Smooth muscle cell (in vitro differentiated cells): ENCODE measurements around the gene KLHL3. TPM values are rescaled to one million over a fixed set of nuclear protein-coding genes. Genes with fewer than 3 reads are reported as not detected.

ENCODE experiments used
- DNase-seq: peaks from one replicate; lab custom pipeline; 2025; ENCODE audit not compliant: unreplicated experiment; lab: John Stamatoyannopoulos, UW
- H2AFZ ChIP-seq: fragments of 200-600 bp; sonication (generic); 2 replicates; pipeline ENCODE4 v1.6.0; 2016; ENCODE audit warnings: antibody characterized with exemption, low read depth, mild to moderate bottlenecking
- H3F3A ChIP-seq: fragments of 200-600 bp; sonication (generic); 2 replicates; pipeline ENCODE4 v1.6.0; 2017; ENCODE audit warnings: antibody characterized with exemption, low read depth
- H3K27ac ChIP-seq: fragments of 200-600 bp; sonication (generic); 2 replicates; pipeline ENCODE4 v1.5.1; 2016; ENCODE audit warnings: low read depth, mild to moderate bottlenecking
- H3K27me3 ChIP-seq: fragments of 200-600 bp; sonication (generic); 2 replicates; pipeline ENCODE4 v1.6.1; 2016; ENCODE audit warnings: low read depth, mild to moderate bottlenecking
- H3K36me3 ChIP-seq: fragments of 200-600 bp; sonication (generic); 2 replicates; pipeline ENCODE4 v1.5.1; 2016; ENCODE audit warnings: low read depth
- H3K4me1 ChIP-seq: fragments of 200-600 bp; sonication (generic); 2 replicates; pipeline ENCODE4 v1.5.1; 2016; ENCODE audit warnings: low read depth
- H3K4me2 ChIP-seq: fragments of 200-600 bp; sonication (generic); 2 replicates; pipeline ENCODE4 v1.6.0; 2016; ENCODE audit warnings: mild to moderate bottlenecking
- H3K4me3 ChIP-seq: fragments of 200-600 bp; sonication (generic); 2 replicates; pipeline ENCODE4 v1.5.1; 2016; ENCODE audit warnings: mild to moderate bottlenecking
- H3K79me2 ChIP-seq: fragments of 200-600 bp; sonication (generic); 2 replicates; pipeline ENCODE4 v1.6.0; 2016; ENCODE audit warnings: low read depth, mild to moderate bottlenecking
- H3K9ac ChIP-seq: fragments of 200-600 bp; sonication (generic); 2 replicates; pipeline ENCODE4 v1.6.0; 2016; ENCODE audit warnings: low read depth
- H3K9me3 ChIP-seq: fragments of 200-600 bp; sonication (generic); replicated peaks from 2 replicates; pipeline ENCODE4 v1.5.1; 2016; ENCODE audit warnings: low read depth
- H4K20me1 ChIP-seq: fragments of 200-600 bp; sonication (generic); 2 replicates; pipeline ENCODE4 v1.6.0; 2016; ENCODE audit warnings: low read depth
- WGBS: methylation state at CpG from one replicate; pipeline ENCODE4 v1.1.7; 2016; ENCODE audit warnings: low lambda C conversion rate; 5-methylcytosine and 5-hydroxymethylcytosine counted together
- polyA plus RNA-seq: library from polyadenylated mRNA; unstranded; fragments of >200 nt; fragmentation: Nextera tagmentation; extraction: Ambion mirVana; gene quantifications from 2 replicates; pipeline ENCODE4 v1.2.1, GENCODE V29; 2016
- total RNA-seq: library from RNA; depleted of rRNA; stranded (reverse); fragments of >200 nt; gene quantifications from 2 replicates; pipeline ENCODE4 v1.2.3, GENCODE V29; 2014
- TF ChIP-seq, protein P1 (sequence below): fragments of 200-600 bp; sonication (generic); IDR thresholded peaks from 2 replicates; pipeline ENCODE4 v1.5.1; 2017; ENCODE audit warnings: borderline replicate concordance, mild to moderate bottlenecking, antibody characterized with exemption; ENCODE audit not compliant: insufficient read depth, poor library complexity, severe bottlenecking

The KLHL3 gene
- total and polyA plus RNA-seq, 2 experiments from 2014 or later: 3.6 to 9.1 TPM

DNA sequence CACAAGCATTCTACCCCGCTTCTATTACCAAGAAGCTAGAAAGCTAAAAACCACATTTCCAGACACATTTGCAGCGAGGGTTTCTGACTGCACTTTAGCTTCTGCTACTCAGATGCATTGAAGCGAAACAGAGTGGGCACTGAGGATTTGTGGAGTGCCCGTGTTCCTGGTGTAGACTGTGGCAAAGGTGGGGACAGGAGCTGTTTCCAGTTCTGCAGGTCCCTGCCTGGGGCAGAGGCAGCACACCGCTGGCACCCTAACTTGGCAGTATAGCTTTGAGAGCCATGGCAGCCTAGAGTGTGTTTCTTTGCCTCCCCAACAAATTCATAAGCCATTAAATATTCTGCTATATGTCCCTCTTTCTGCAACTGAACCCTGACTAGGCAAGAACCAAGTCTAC lies 128.1 kb downstream of the KLHL3 start:
- TF ChIP-seq, protein P1, sequence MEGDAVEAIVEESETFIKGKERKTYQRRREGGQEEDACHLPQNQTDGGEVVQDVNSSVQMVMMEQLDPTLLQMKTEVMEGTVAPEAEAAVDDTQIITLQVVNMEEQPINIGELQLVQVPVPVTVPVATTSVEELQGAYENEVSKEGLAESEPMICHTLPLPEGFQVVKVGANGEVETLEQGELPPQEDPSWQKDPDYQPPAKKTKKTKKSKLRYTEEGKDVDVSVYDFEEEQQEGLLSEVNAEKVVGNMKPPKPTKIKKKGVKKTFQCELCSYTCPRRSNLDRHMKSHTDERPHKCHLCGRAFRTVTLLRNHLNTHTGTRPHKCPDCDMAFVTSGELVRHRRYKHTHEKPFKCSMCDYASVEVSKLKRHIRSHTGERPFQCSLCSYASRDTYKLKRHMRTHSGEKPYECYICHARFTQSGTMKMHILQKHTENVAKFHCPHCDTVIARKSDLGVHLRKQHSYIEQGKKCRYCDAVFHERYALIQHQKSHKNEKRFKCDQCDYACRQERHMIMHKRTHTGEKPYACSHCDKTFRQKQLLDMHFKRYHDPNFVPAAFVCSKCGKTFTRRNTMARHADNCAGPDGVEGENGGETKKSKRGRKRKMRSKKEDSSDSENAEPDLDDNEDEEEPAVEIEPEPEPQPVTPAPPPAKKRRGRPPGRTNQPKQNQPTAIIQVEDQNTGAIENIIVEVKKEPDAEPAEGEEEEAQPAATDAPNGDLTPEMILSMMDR: no peak
- Histone ChIP-seq H3F3A (no peaks in the 10 kb centered on the region), H3K4me1 (no peaks in the 10 kb centered on the region), H4K20me1 (no peaks in the 10 kb centered on the region), H3K36me3 (no peaks in the 10 kb centered on the region), H3K27ac (no peak overlapping the region), H3K27me3 (peaks cover 45% of the 10 kb centered on the region), H3K4me2 (no peak overlapping the region), H3K4me3 (no peak overlapping the region), H3K9ac (no peak overlapping the region), H3K9me3 (no peaks in the 10 kb centered on the region), H2AFZ (no peak overlapping the region), H3K79me2 (no peaks in the 10 kb centered on the region)
- DNase-seq: no peak
- WGBS: 75% methylated on average over 5 of the region's 5 CpGs

DNA sequence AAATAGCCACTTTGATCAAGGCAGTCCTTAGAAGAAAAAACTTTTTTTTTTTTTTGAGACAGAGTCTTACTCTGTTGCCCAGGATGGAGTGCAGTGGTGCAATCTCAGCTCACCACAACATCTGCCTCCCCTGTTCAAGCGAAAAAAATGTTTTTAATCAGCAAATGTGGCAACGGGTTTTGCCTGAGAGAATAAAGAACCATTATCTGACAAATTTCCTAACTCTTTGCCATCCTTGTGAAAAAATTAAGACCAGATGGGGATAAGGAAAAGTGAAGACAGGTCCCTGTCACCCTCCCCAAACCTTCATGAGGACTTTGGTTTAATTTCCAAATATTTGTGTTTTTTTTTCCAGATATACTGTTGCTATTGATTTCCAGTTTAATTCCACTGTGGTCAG lies 129.5 kb downstream of the KLHL3 start:
- DNase-seq: no peak
- WGBS: 79% methylated on average over 2 of the region's 2 CpGs
- no peak overlapping the region for H2AFZ ChIP-seq
- peaks cover 50% of the 10 kb centered on the region for H3K27me3 ChIP-seq
- no peak overlapping the region for H3K9ac ChIP-seq
- no peak overlapping the region for H3K4me2 ChIP-seq
- H3K4me1 ChIP-seq: no peaks in the 10 kb centered on the region
- no peaks in the 10 kb centered on the region for H3K36me3 ChIP-seq
- no peaks in the 10 kb centered on the region for H3K79me2 ChIP-seq
- H3K4me3 ChIP-seq: no peak overlapping the region
- no peaks in the 10 kb centered on the region for H3F3A ChIP-seq
- no peak overlapping the region for H3K27ac ChIP-seq
- TF ChIP-seq, protein P1: no peak
- H3K9me3 ChIP-seq: no peaks in the 10 kb centered on the region
- H4K20me1 ChIP-seq: no peaks in the 10 kb centered on the region

DNA sequence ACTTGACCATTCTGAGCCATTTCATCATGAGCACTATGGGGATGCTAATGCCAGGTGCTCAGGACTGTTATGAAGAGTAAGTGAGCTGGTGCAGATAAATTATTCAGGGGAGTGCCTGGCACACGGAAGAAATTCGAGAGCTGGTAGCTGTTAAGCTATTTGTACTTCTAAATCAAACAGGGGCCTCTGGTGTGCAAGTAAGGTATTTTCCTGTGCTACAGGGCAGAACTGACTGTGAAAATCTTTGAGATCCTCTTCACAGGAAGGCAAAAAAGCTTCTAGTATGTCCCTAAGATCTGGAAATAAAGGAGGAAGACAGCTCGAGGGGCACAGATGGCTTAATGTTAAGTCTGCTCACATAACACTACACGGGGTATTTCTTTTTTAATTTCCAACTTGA lies 130.5 kb downstream of the KLHL3 start:
- Histone ChIP-seq H2AFZ (no peak overlapping the region), H3K9ac (no peak overlapping the region), H3K4me2 (no peak overlapping the region), H3K9me3 (no peaks in the 10 kb centered on the region), H3F3A (no peaks in the 10 kb centered on the region), H3K36me3 (no peaks in the 10 kb centered on the region), H3K4me1 (no peaks in the 10 kb centered on the region), H3K4me3 (no peak overlapping the region), H3K27me3 (peaks cover 56% of the 10 kb centered on the region), H3K27ac (no peak overlapping the region), H4K20me1 (no peaks in the 10 kb centered on the region), H3K79me2 (no peaks in the 10 kb centered on the region)
- DNase-seq: no peak
- TF ChIP-seq, protein P1: no peak
- 72% methylated on average over 4 of the region's 4 CpGs for WGBS

DNA sequence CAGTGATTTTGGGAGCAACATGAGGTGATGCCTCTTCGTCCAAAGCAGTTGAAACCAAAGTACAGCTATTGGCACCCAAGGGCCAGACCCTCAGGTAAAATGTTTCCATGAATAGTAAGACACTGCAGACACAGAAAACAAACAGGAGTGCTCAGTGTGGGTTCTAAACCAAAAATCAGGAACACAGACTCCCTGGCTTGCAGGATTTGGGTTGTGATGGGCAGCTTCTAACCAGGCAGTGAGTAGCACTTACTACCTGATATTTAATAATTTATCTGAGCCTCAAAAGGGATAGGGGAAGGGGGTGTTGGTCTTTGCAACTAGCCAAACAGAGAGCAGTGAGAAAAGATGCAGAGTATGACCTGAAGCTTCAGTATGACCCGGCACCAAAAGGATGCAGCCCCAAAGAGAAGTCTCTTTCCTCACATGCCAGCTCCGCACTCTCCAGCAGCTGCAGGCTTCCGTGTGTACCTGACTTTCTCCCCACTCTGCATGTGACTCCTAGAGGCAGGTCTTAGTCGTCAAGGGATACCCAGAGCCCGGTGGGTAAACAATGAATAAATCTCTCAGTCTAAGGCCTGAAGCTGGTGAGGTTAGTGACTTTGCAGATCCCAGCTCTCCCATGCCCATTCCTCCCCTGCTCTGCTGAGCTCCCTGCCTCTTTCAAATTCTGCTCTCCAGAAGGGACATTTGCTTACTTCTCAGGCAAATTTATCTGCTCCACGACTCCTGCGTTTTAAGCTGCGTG lies 131.4 kb downstream of the KLHL3 start:
- DNase-seq: no peak
- Histone ChIP-seq H3K4me1 (no peaks in the 10 kb centered on the region), H3K9me3 (no peaks in the 10 kb centered on the region), H3K27me3 (peaks cover 65% of the 10 kb centered on the region), H3K36me3 (no peaks in the 10 kb centered on the region), H3K4me2 (no peak overlapping the region), H3K9ac (no peak overlapping the region), H3K4me3 (no peak overlapping the region), H4K20me1 (no peaks in the 10 kb centered on the region), H3F3A (no peaks in the 10 kb centered on the region), H3K79me2 (no peaks in the 10 kb centered on the region), H3K27ac (no peak overlapping the region), H2AFZ (no peak overlapping the region)
- TF ChIP-seq, protein P1: no peak
- 56% methylated on average over 9 of the region's 9 CpGs for WGBS
